Fibroblast of lung (primary cell): ENCODE measurements around the gene PTPN23.

Experiments
- EZH2 ChIP-seq: IDR thresholded peaks from 2 replicates; pipeline ENCODE4 v1.5.1; 2012; ENCODE audit warnings: low read length, control low read depth, mild to moderate bottlenecking; ENCODE audit errors: missing control alignments
- TF ChIP-seq, protein P1 (sequence below), 2 donors: IDR thresholded peaks in 1 of 2; conservative IDR thresholded peaks in 1 of 2; 1 replicate in 1 of 2; 2 replicates in 1 of 2; pipeline ENCODE4 v1.5.1; 2011 to 2012; ENCODE audit warnings: low read length in 2 of 2, control low read depth in 1 of 2, inconsistent platforms in 1 of 2, low read depth in 1 of 2, mild to moderate bottlenecking in 1 of 2

- TF ChIP-seq, protein P1, sequence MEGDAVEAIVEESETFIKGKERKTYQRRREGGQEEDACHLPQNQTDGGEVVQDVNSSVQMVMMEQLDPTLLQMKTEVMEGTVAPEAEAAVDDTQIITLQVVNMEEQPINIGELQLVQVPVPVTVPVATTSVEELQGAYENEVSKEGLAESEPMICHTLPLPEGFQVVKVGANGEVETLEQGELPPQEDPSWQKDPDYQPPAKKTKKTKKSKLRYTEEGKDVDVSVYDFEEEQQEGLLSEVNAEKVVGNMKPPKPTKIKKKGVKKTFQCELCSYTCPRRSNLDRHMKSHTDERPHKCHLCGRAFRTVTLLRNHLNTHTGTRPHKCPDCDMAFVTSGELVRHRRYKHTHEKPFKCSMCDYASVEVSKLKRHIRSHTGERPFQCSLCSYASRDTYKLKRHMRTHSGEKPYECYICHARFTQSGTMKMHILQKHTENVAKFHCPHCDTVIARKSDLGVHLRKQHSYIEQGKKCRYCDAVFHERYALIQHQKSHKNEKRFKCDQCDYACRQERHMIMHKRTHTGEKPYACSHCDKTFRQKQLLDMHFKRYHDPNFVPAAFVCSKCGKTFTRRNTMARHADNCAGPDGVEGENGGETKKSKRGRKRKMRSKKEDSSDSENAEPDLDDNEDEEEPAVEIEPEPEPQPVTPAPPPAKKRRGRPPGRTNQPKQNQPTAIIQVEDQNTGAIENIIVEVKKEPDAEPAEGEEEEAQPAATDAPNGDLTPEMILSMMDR (conservative IDR thresholded peaks at IDR 0.05 in 1 of 2, IDR thresholded peaks at IDR 0.05 in 1 of 2; ENCODE audit: low read depth in 1 of 2, low read length in 2 of 2) = no peak
- TF ChIP-seq EZH2 = no peak
Observed at GRCh38 chr3:47428662-47429061, 47.8 kb downstream of the PTPN23 start.
